SK-N-SH treated with all-trans-retinoic acid at 6 μM for 48 hours (cell line): Measurements from ENCODE around the gene RAD52.

Experiments
- ATAC-seq: fragments of 200-7000 bp; cut with Tn5 transposase; 3 replicates; pipeline ENCODE4 v1.9.1; 2020; ENCODE audit warnings: mild to moderate bottlenecking, moderate library complexity
- ARNTL ChIP-seq: fragments of 450-650 bp; formaldehyde crosslinking; IDR thresholded peaks from 2 replicates; pipeline ENCODE4 v1.5.0; 2020; ENCODE audit warnings: low read depth, mild to moderate bottlenecking, moderate library complexity, borderline replicate concordance
- BACH2 ChIP-seq: fragments of 250-450 bp; sonication (Bioruptor Pico); IDR thresholded peaks from 2 replicates; pipeline ENCODE4 v1.9.0; 2021; ENCODE audit warnings: mild to moderate bottlenecking, borderline replicate concordance
- CSDC2 ChIP-seq: fragments of 250-450 bp; sonication (Bioruptor Pico); IDR thresholded peaks from 2 replicates; pipeline ENCODE4 v1.5.0; 2020; ENCODE audit warnings: mild to moderate bottlenecking, moderate library complexity
- GLIS3 ChIP-seq: fragments of 250-450 bp; sonication (Bioruptor Pico); IDR thresholded peaks from 2 replicates; pipeline ENCODE4 v1.5.0; 2020; ENCODE audit warnings: mild to moderate bottlenecking, moderate library complexity
- ISL1 ChIP-seq: fragments of 250-450 bp; sonication (Bioruptor Pico); IDR thresholded peaks from 2 replicates; pipeline ENCODE4 v2.1.2; 2022; ENCODE audit warnings: mild to moderate bottlenecking, moderate library complexity
- OSR1 ChIP-seq: fragments of 250-450 bp; sonication (Bioruptor Pico); IDR thresholded peaks from 2 replicates; pipeline ENCODE4 v1.8.0; 2022; ENCODE audit warnings: moderate library complexity, mild to moderate bottlenecking, inconsistent platforms
- PPARA ChIP-seq: fragments of 250-450 bp; sonication (Bioruptor Pico); IDR thresholded peaks from 2 replicates; pipeline ENCODE4 v1.5.0; 2020; ENCODE audit warnings: mild to moderate bottlenecking, borderline replicate concordance
- RARB ChIP-seq: fragments of 250-450 bp; sonication (Bioruptor Pico); IDR thresholded peaks from 2 replicates; pipeline ENCODE4 v1.8.0; 2021; ENCODE audit warnings: mild to moderate bottlenecking, moderate library complexity
- TCF4 ChIP-seq: fragments of 250-450 bp; sonication (Bioruptor Pico); IDR thresholded peaks from 2 replicates; pipeline ENCODE4 v1.8.0; 2021; ENCODE audit warnings: mild to moderate bottlenecking, moderate library complexity, borderline replicate concordance
- TOX ChIP-seq: fragments of 250-450 bp; sonication (Bioruptor Pico); IDR thresholded peaks from 2 replicates; pipeline ENCODE4 v1.8.0; 2021; ENCODE audit warnings: mild to moderate bottlenecking, moderate library complexity, borderline replicate concordance
- ZC3H10 ChIP-seq: fragments of 250-450 bp; sonication (Bioruptor Pico); IDR thresholded peaks from 2 replicates; pipeline ENCODE4 v1.5.1; 2021; ENCODE audit warnings: mild to moderate bottlenecking, moderate library complexity
- ZFP3 ChIP-seq: fragments of 250-450 bp; sonication (Bioruptor Pico); IDR thresholded peaks from 2 replicates; pipeline ENCODE4 v1.5.0; 2020; ENCODE audit warnings: mild to moderate bottlenecking, moderate library complexity
- ZFP30 ChIP-seq: fragments of 450-650 bp; formaldehyde crosslinking; IDR thresholded peaks from 2 replicates; pipeline ENCODE4 v1.5.0; 2022; ENCODE audit warnings: mild to moderate bottlenecking, moderate library complexity
- ZNF565 ChIP-seq: fragments of 450-650 bp; formaldehyde crosslinking; conservative IDR thresholded peaks from 2 replicates; pipeline ENCODE4 v1.5.0; 2020; ENCODE audit warnings: low read depth, mild to moderate bottlenecking, moderate library complexity
- ZNF8 ChIP-seq: fragments of 450-650 bp; formaldehyde crosslinking; IDR thresholded peaks from 2 replicates; pipeline ENCODE4 v1.5.0; 2020; ENCODE audit warnings: mild to moderate bottlenecking, moderate library complexity
- TF ChIP-seq, protein P1 (sequence below): fragments of 250-450 bp; sonication (Bioruptor Pico); IDR thresholded peaks from 2 replicates; pipeline ENCODE4 v1.8.0; 2021; ENCODE audit warnings: low read depth, mild to moderate bottlenecking, moderate library complexity, borderline replicate concordance
- TF ChIP-seq, protein P2 (sequence below): fragments of 250-450 bp; sonication (Bioruptor Pico); IDR thresholded peaks from 2 replicates; pipeline ENCODE4 v1.8.0; 2020; ENCODE audit warnings: mild to moderate bottlenecking, moderate library complexity, borderline replicate concordance
- TF ChIP-seq, protein P3 (sequence below): fragments of 250-450 bp; sonication (Bioruptor Pico); IDR thresholded peaks from 2 replicates; pipeline ENCODE4 v1.5.0; 2020; ENCODE audit warnings: mild to moderate bottlenecking, moderate library complexity
- TF ChIP-seq, protein P4 (sequence below): fragments of 250-450 bp; sonication (Bioruptor Pico); IDR thresholded peaks from 2 replicates; pipeline ENCODE4 v1.5.1; 2021; ENCODE audit warnings: mild to moderate bottlenecking, moderate library complexity

Gene RAD52

DNA sequence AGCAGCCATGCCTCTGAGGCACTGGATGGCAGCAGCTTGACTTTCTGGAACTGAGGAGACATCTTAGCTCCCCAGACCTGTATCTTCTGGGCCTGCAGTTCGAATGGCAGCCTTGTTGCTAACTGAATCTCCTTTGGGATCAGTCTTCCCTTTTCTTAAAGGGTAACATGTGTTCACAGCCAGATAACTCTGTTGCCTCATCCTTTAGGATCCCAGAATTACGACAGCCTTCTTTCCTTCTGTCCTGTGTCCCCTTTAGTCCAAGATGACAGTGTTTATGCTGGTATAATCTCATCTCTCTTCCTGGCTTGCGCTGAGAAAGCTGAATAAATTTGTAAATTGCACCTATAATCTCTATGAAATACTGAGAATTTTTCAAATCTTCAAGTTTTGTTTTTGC is 32.5 kb upstream of the RAD52 start:
- ATAC-seq, result no peak
- no peak for TF ChIP-seq PPARA

DNA sequence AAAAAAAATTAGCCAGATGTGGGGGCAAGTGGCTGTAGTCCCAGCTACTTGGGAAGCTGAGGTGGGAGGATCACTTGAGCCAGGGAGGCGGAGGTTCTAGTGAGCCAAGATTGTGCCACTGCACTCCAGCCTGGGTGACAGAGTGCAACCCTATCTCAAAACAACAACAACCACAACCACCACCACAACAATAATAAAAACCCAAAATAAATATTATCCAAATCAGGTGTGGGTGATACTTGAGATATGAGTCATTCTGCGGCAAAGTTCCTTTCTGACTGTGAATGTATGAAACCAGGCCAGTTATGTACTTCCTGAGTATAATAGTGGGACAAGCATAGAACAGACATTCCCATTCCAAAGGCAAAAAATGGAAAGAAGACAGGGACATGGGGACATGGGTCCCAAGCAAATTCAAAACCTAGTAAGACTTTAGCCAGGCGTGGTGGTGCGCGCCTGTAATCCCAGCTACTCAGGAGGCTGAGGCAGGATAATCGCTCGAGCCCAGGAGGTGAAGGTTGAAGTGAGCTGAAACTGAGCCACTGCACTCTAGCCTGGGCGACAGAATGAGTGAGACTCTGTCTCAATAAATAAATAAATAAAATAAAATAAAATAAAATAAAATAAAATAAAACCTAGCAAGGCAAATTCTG is 31.8 kb upstream of the RAD52 start:
- ATAC-seq, result no peak
- TF ChIP-seq ZNF8 (CRISPR knock-in tag), result no peak
- no peak for TF ChIP-seq CSDC2 (CRISPR knock-in tag)
- TF ChIP-seq, protein P1, sequence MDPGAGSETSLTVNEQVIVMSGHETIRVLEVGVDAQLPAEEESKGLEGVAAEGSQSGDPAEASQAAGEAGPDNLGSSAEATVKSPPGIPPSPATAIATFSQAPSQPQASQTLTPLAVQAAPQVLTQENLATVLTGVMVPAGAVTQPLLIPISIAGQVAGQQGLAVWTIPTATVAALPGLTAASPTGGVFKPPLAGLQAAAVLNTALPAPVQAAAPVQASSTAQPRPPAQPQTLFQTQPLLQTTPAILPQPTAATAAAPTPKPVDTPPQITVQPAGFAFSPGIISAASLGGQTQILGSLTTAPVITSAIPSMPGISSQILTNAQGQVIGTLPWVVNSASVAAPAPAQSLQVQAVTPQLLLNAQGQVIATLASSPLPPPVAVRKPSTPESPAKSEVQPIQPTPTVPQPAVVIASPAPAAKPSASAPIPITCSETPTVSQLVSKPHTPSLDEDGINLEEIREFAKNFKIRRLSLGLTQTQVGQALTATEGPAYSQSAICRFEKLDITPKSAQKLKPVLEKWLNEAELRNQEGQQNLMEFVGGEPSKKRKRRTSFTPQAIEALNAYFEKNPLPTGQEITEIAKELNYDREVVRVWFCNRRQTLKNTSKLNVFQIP (CRISPR knock-in tag), result no peak
- TF ChIP-seq, protein P2, sequence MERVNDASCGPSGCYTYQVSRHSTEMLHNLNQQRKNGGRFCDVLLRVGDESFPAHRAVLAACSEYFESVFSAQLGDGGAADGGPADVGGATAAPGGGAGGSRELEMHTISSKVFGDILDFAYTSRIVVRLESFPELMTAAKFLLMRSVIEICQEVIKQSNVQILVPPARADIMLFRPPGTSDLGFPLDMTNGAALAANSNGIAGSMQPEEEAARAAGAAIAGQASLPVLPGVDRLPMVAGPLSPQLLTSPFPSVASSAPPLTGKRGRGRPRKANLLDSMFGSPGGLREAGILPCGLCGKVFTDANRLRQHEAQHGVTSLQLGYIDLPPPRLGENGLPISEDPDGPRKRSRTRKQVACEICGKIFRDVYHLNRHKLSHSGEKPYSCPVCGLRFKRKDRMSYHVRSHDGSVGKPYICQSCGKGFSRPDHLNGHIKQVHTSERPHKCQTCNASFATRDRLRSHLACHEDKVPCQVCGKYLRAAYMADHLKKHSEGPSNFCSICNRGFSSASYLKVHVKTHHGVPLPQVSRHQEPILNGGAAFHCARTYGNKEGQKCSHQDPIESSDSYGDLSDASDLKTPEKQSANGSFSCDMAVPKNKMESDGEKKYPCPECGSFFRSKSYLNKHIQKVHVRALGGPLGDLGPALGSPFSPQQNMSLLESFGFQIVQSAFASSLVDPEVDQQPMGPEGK (CRISPR knock-in tag), result no peak
- no peak for TF ChIP-seq TCF4 (CRISPR knock-in tag)

DNA sequence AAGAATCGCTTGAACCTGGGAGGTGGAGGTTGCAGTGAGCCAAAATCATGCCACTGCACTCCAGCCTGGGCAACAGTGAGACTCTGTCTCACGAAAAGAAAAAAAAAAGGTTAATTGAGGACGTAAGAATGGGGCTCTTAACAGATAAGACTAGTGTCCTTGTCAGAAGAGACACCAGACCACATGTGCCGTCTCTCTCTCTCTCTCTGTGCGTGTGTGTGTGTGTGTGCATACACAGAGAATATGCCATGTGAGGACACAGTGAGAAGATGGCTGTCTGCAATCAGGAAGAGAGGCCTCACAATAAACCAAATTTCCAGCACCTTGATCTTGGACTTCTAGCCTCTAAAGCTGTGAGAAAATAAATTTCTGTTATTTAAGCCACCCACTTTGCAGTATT is 29.9 kb upstream of the RAD52 start:
- no peak for ATAC-seq
- TF ChIP-seq RARB (CRISPR knock-in tag), result no peak
- TF ChIP-seq BACH2 (CRISPR knock-in tag), result no peak
- TF ChIP-seq GLIS3, result no peak
- no peak for TF ChIP-seq ARNTL
- TF ChIP-seq ZC3H10 (CRISPR knock-in tag), result no peak
- TF ChIP-seq ZNF8 (CRISPR knock-in tag), result no peak
- TF ChIP-seq, protein P1 (CRISPR knock-in tag), result no peak
- no peak for TF ChIP-seq OSR1 (CRISPR knock-in tag)
- TF ChIP-seq TOX (CRISPR knock-in tag), result no peak

DNA sequence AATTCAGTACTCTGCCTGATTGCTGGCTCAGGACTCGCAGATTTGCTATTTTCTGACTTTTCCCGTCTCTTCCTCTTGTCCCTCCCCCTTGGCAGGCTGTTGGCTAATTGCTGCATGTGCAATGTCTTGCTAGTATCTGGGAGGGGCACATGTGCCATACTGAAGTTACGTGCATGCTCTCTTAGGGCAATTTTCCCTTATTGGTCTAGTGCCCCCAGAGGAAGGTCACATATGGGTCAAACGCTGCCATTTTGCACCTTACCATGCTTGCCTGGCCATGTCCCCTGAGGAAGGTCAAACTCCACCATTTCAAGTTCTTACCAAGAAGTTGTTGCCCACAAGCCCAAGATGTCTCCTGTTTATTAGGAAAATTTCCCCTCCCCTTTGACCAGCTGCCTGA is 27.7 kb upstream of the RAD52 start:
- no peak for ATAC-seq
- TF ChIP-seq, protein P3, sequence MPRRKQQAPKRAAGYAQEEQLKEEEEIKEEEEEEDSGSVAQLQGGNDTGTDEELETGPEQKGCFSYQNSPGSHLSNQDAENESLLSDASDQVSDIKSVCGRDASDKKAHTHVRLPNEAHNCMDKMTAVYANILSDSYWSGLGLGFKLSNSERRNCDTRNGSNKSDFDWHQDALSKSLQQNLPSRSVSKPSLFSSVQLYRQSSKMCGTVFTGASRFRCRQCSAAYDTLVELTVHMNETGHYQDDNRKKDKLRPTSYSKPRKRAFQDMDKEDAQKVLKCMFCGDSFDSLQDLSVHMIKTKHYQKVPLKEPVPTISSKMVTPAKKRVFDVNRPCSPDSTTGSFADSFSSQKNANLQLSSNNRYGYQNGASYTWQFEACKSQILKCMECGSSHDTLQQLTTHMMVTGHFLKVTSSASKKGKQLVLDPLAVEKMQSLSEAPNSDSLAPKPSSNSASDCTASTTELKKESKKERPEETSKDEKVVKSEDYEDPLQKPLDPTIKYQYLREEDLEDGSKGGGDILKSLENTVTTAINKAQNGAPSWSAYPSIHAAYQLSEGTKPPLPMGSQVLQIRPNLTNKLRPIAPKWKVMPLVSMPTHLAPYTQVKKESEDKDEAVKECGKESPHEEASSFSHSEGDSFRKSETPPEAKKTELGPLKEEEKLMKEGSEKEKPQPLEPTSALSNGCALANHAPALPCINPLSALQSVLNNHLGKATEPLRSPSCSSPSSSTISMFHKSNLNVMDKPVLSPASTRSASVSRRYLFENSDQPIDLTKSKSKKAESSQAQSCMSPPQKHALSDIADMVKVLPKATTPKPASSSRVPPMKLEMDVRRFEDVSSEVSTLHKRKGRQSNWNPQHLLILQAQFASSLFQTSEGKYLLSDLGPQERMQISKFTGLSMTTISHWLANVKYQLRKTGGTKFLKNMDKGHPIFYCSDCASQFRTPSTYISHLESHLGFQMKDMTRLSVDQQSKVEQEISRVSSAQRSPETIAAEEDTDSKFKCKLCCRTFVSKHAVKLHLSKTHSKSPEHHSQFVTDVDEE (CRISPR knock-in tag), result no peak
- TF ChIP-seq RARB (CRISPR knock-in tag) (no peak), OSR1 (CRISPR knock-in tag) (no peak), CSDC2 (CRISPR knock-in tag) (no peak)

DNA sequence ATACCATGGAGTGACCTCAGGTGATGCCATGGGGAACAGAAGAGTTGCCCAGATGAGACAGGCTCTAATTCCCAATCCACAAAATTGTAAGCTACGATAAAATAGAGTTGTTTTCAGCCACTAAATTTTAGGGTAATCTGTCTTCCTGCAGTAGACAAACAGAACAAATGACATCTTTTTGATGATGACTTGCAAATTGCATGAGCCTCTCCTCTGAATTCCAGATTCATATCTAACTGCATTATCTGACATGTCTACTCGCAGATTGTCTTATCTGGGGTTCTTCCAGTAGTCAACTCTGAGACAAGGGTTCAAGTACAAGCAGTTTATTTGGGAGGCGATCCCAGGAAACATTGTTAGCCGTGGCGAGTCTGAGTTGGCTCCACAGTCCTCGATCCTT is 27.1 kb upstream of the RAD52 start:
- no peak for TF ChIP-seq TOX (CRISPR knock-in tag)
- TF ChIP-seq, protein P2 (CRISPR knock-in tag), result no peak
- no peak for TF ChIP-seq RARB (CRISPR knock-in tag)
- TF ChIP-seq CSDC2 (CRISPR knock-in tag), result no peak
- no peak for TF ChIP-seq ZFP3 (CRISPR knock-in tag)
- no peak for TF ChIP-seq GLIS3
- TF ChIP-seq ISL1 (CRISPR knock-in tag), result no peak
- TF ChIP-seq ZNF565, result no peak
- TF ChIP-seq, protein P4, sequence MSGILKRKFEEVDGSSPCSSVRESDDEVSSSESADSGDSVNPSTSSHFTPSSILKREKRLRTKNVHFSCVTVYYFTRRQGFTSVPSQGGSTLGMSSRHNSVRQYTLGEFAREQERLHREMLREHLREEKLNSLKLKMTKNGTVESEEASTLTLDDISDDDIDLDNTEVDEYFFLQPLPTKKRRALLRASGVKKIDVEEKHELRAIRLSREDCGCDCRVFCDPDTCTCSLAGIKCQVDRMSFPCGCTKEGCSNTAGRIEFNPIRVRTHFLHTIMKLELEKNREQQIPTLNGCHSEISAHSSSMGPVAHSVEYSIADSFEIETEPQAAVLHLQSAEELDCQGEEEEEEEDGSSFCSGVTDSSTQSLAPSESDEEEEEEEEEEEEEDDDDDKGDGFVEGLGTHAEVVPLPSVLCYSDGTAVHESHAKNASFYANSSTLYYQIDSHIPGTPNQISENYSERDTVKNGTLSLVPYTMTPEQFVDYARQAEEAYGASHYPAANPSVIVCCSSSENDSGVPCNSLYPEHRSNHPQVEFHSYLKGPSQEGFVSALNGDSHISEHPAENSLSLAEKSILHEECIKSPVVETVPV (CRISPR knock-in tag), result no peak
- no peak for TF ChIP-seq ZFP30 (CRISPR knock-in tag)
- TF ChIP-seq, protein P1 (CRISPR knock-in tag), result no peak
- TF ChIP-seq TCF4 (CRISPR knock-in tag), result no peak
- no peak for TF ChIP-seq PPARA
- TF ChIP-seq, all 23 proteins: peak for 0
- no peak for ATAC-seq
